HepG2 (cell line): Measurements from ENCODE around the gene GNPNAT1. TPM values are rescaled to one million over a fixed set of nuclear protein-coding genes. Genes with fewer than 3 reads are reported as not detected.

Experiments
- ATAC-seq: fragments of 200-7000 bp; cut with Tn5 transposase; 3 replicates; pipeline ENCODE4 v1.9.1; 2020; ENCODE audit warnings: mild to moderate bottlenecking, moderate library complexity
- BruUV-seq: library from RNA; stranded (reverse); fragments of 400-500 nt; replicated peaks from 2 replicates; lab custom pipeline; 2021; lab: Mats Ljungman, UMichigan
- CTCF ChIA-PET: fragments of 300-600 bp; formaldehyde crosslinking; extraction: SDS; loops from one replicate; lab custom pipeline; 2021; ENCODE audit warnings: low total read pairs, inconsistent platforms, low intra/inter-chr PET ratio; lab: Yijun Ruan, JAX
- POLR2A ChIA-PET: fragments of 350-600 bp; sonication (Branson Sonifier 250); formaldehyde crosslinking; loops from one replicate; lab custom pipeline; 2020; ENCODE audit warnings: antibody characterized with exemption, inconsistent platforms; lab: Yijun Ruan, JAX
- DNase-seq: peaks from one replicate; pipeline ENCODE4 v3.0.0-alpha.2; 2015; ENCODE audit warnings: low spot score
- FAIRE-seq: peaks from 3 replicates; lab custom pipeline; 2011; peaks lifted over from hg19 to GRCh38; lab: Jason Lieb, UNC
- H2AFZ ChIP-seq: one replicate; pipeline ENCODE4 v1.6.1; 2011; ENCODE audit warnings: low read length, inconsistent platforms
- H3K27ac ChIP-seq: fragments of 300-600 bp; 3 replicates; pipeline ENCODE4 v1.8.0; 2011; ENCODE audit warnings: mixed run types, mild to moderate bottlenecking, mixed read lengths, low read length, inconsistent platforms; ENCODE audit not compliant: insufficient read depth; ENCODE audit errors: extremely low read length
- H3K27me3 ChIP-seq, 2 experiments: fragments of 200-600 bp in 1 of 2; 2 replicates in 1 of 2; 3 replicates in 1 of 2; pipeline versions ENCODE4 v1.6.0 to v1.8.0; 2011; ENCODE audit warnings: low read length in 2 of 2, mild to moderate bottlenecking in 2 of 2, moderate library complexity in 2 of 2, inconsistent platforms in 1 of 2; ENCODE audit not compliant: insufficient read depth in 2 of 2, control insufficient read depth in 1 of 2
- H3K36me3 ChIP-seq, 2 experiments: fragments of 200-600 bp in 1 of 2; replicated peaks in 1 of 2; 2 replicates in 1 of 2; 3 replicates in 1 of 2; pipeline versions ENCODE4 v1.5.1 to v1.8.0; 2011; ENCODE audit warnings: low read length in 2 of 2, inconsistent platforms in 1 of 2; ENCODE audit not compliant: insufficient read depth in 2 of 2, control insufficient read depth in 1 of 2
- H3K4me1 ChIP-seq: 2 replicates; pipeline ENCODE4 v1.5.1; 2012; ENCODE audit warnings: low read length, inconsistent platforms; ENCODE audit not compliant: insufficient read depth
- H3K4me2 ChIP-seq: 2 replicates; pipeline ENCODE4 v1.6.0; 2011; ENCODE audit warnings: low read depth, low read length, inconsistent platforms
- H3K4me3 ChIP-seq, 3 experiments: fragments of 200-600 bp in 1 of 3; sonication (generic), shearing (Covaris generic) in 1 of 3; replicated peaks in 1 of 3; 2 replicates each; pipeline ENCODE4 v1.5.1; 2011 to 2016; ENCODE audit warnings: low read length in 3 of 3, inconsistent platforms in 2 of 3, low read depth in 2 of 3, mild to moderate bottlenecking in 2 of 3, control low read depth in 1 of 3, mixed read lengths in 1 of 3; ENCODE audit not compliant: insufficient read depth in 1 of 3
- H3K79me2 ChIP-seq: one replicate; pipeline ENCODE4 v1.6.1; 2011; ENCODE audit warnings: low read length, inconsistent platforms; ENCODE audit not compliant: insufficient read depth
- H3K9ac ChIP-seq: 2 replicates; pipeline ENCODE4 v1.6.0; 2011; ENCODE audit warnings: mild to moderate bottlenecking, low read depth, low read length, inconsistent platforms; ENCODE audit not compliant: insufficient read depth
- H3K9me3 ChIP-seq: 2 replicates; pipeline ENCODE4 v1.5.1; 2012; ENCODE audit warnings: mild to moderate bottlenecking, low read length
- H4K20me1 ChIP-seq: 2 replicates; pipeline ENCODE4 v1.6.0; 2011; ENCODE audit warnings: inconsistent platforms, mild to moderate bottlenecking, low read length, moderate library complexity; ENCODE audit not compliant: insufficient read depth
- ATRX ChIP-seq: sonication (generic); formaldehyde crosslinking; IDR thresholded peaks from 2 replicates; pipeline ENCODE4 v1.4.0; 2020; ENCODE audit warnings: missing genetic modification reagents, borderline replicate concordance
- GLMP ChIP-seq: sonication (generic); formaldehyde crosslinking; IDR thresholded peaks from 2 replicates; pipeline ENCODE4 v1.9.0; 2021; ENCODE audit warnings: missing genetic modification reagents, mild to moderate bottlenecking, borderline replicate concordance
- HES4 ChIP-seq: sonication (generic); formaldehyde crosslinking; IDR thresholded peaks from 2 replicates; pipeline ENCODE4 v1.9.0; 2021; ENCODE audit warnings: mild to moderate bottlenecking, missing genetic modification reagents, borderline replicate concordance
- HNF4A ChIP-seq: sonication (generic); formaldehyde crosslinking; IDR thresholded peaks from 2 replicates; pipeline ENCODE4 v1.4.0; 2020; ENCODE audit warnings: missing genetic modification reagents
- MZF1 ChIP-seq: sonication (generic); formaldehyde crosslinking; IDR thresholded peaks from 2 replicates; pipeline ENCODE4 v1.8.1; 2023; ENCODE audit warnings: mild to moderate bottlenecking, missing genetic modification reagents, borderline replicate concordance
- NCOA1 ChIP-seq: sonication (generic); formaldehyde crosslinking; IDR thresholded peaks from 2 replicates; pipeline ENCODE4 v1.9.0; 2021; ENCODE audit warnings: missing genetic modification reagents
- NFE2L1 ChIP-seq: sonication (generic); formaldehyde crosslinking; IDR thresholded peaks from 2 replicates; pipeline ENCODE4 v1.4.0; 2020; ENCODE audit warnings: missing genetic modification reagents, mild to moderate bottlenecking, borderline replicate concordance
- PBX2 ChIP-seq: IDR thresholded peaks from 2 replicates; pipeline ENCODE4 v1.6.1; 2016; ENCODE audit warnings: control low read depth
- REXO4 ChIP-seq: sonication (generic); formaldehyde crosslinking; IDR thresholded peaks from 2 replicates; pipeline ENCODE4 v1.8.0; 2022; ENCODE audit warnings: missing genetic modification reagents, mild to moderate bottlenecking, borderline replicate concordance
- SOX13 ChIP-seq, 3 experiments: fragments of 450-650 bp in 1 of 3; sonication (generic) in 1 of 3; formaldehyde crosslinking in 1 of 3; IDR thresholded peaks in 2 of 3; conservative IDR thresholded peaks in 1 of 3; 2 replicates each; pipeline versions ENCODE4 v1.5.0 to v1.6.1; 2016 to 2020; ENCODE audit warnings: antibody characterized with exemption in 1 of 3, mild to moderate bottlenecking in 1 of 3, missing compliant biosample characterization in 1 of 3, missing genetic modification reagents in 1 of 3, moderate library complexity in 1 of 3
- TBX2 ChIP-seq: sonication (generic); formaldehyde crosslinking; IDR thresholded peaks from 2 replicates; pipeline ENCODE4 v1.5.0; 2020; ENCODE audit warnings: missing genetic modification reagents, mild to moderate bottlenecking, borderline replicate concordance
- U2AF1 ChIP-seq: fragments of 200-400 bp; formaldehyde crosslinking; optimal IDR thresholded peaks from 2 replicates; pipeline ENCODE3; 2017; ENCODE audit warnings: mild to moderate bottlenecking, low read depth, low read length
- ZFP1 ChIP-seq: IDR thresholded peaks from 2 replicates; pipeline ENCODE4 v1.6.1; 2016
- ZMYM3 ChIP-seq: sonication (generic); formaldehyde crosslinking; IDR thresholded peaks from 2 replicates; pipeline ENCODE4 v1.5.1; 2020; ENCODE audit warnings: mild to moderate bottlenecking, missing genetic modification reagents
- ZNF10 ChIP-seq: sonication (generic); formaldehyde crosslinking; IDR thresholded peaks from 2 replicates; pipeline ENCODE4 v1.4.0; 2020; ENCODE audit warnings: mild to moderate bottlenecking, low read depth, missing genetic modification reagents, borderline replicate concordance
- ZNF326 ChIP-seq: sonication (generic); formaldehyde crosslinking; IDR thresholded peaks from 2 replicates; pipeline ENCODE4 v1.4.0; 2020; ENCODE audit warnings: missing genetic modification reagents, borderline replicate concordance
- ZNF33A ChIP-seq: sonication (generic); formaldehyde crosslinking; IDR thresholded peaks from 2 replicates; pipeline ENCODE4 v1.5.1; 2020; ENCODE audit warnings: missing genetic modification reagents, mild to moderate bottlenecking, moderate library complexity, borderline replicate concordance
- ZNF556 ChIP-seq: sonication (generic); formaldehyde crosslinking; IDR thresholded peaks from 2 replicates; pipeline ENCODE4 v1.4.0; 2020; ENCODE audit warnings: mild to moderate bottlenecking, missing genetic modification reagents, borderline replicate concordance
- ZNF580 ChIP-seq: IDR thresholded peaks from 2 replicates; pipeline ENCODE4 v1.6.1; 2016; ENCODE audit warnings: low read depth, borderline replicate concordance
- WGBS: methylation state at CpG from one replicate; pipeline ENCODE4 v1.1.6; 2017; ENCODE audit warnings: low lambda C conversion rate; 5-methylcytosine and 5-hydroxymethylcytosine counted together
- in situ Hi-C: cut with HindIII; loops from 2 replicates; pipeline ENCODE4 v1.10.0; 2017; ENCODE audit warnings: low pct_unique_long_range_greater_than_20kb; ENCODE audit not compliant: extremely low pct_ligation_motif_present
- intact Hi-C: fragments of 100-400 bp; cut with micrococcal nuclease; formaldehyde crosslinking; loops from one replicate; pipeline ENCODE4 v1.10.0; 2022; ENCODE audit not compliant: unreplicated experiment
- polyA plus RNA-seq, 8 experiments: library from polyadenylated mRNA; depleted of rRNA in 3 of 8; stranded (reverse) in 7 of 8; unstranded in 1 of 8; fragments of >200 nt; fragmentation: Illumina TruSeq in 4 of 8; extraction: Trizol in 4 of 8; gene quantifications; 2 replicates each; pipeline versions ENCODE4 v1.2.1 to v1.2.3, GENCODE V29; 2011 to 2016; ENCODE audit warnings: low read depth in 4 of 8, missing spikeins in 1 of 8, mixed read lengths in 1 of 8; ENCODE audit not compliant: insufficient read depth in 1 of 8
- total RNA-seq, 5 experiments: library from RNA; depleted of rRNA; stranded (reverse); fragments of >200 nt; fragmentation: Illumina TruSeq; extraction: Trizol; gene quantifications; 2 replicates each; pipeline ENCODE4 v1.2.3, GENCODE V29; 2016; ENCODE audit warnings: low read depth in 1 of 5

Gene GNPNAT1
- total and polyA plus RNA-seq, 2 of the 13 experiments (the other 11 are each of a cell fraction or from before 2014, with no cell fraction given), result 38.3 to 54.9 TPM

- TF ChIP-seq SOX13 (IDR thresholded peaks at IDR 0.05), result no peak
- TF ChIP-seq SOX13 (CRISPR knock-in tag; conservative IDR thresholded peaks at IDR 0.05 in 1 of 2, IDR thresholded peaks at IDR 0.05 in 1 of 2), result 0 out of 4 replicates have a peak, but pooled peaks of 1 of the 2 experiments have one; percentile 18
- no peak for TF ChIP-seq ATRX (CRISPR knock-in tag)
- no peak for TF ChIP-seq GLMP (CRISPR knock-in tag)
- TF ChIP-seq ZNF33A (CRISPR knock-in tag), result no peak
- no peak for TF ChIP-seq MZF1 (CRISPR knock-in tag)
- peak; percentile 91; the same call in 1 of the 2 replicates for TF ChIP-seq ZFP1 (CRISPR knock-in tag)
- peak; percentile 68 for TF ChIP-seq HNF4A
- TF ChIP-seq, all 625 proteins: peak for 10
Observed at GRCh38 chr14:52837451-52837850, 46.0 kb upstream of the GNPNAT1 start (continued).

GRCh38 chr14:52836063-52836462 is 44.7 kb upstream of the GNPNAT1 start:
- H3K4me3 ChIP-seq, result no peak overlapping the region
- H4K20me1 ChIP-seq, result no peaks in the 10 kb centered on the region
- ChIA-PET POLR2A (no interaction called here), CTCF (no interaction called here)
- H3K27ac ChIP-seq, result no peak overlapping the region
- no peaks in the 10 kb centered on the region for H3K9me3 ChIP-seq
- DNase-seq (no peak), ATAC-seq (no peak), FAIRE-seq (no peak)
- no TSS peak for BruUV-seq
- H3K36me3 ChIP-seq, result no peaks in the 10 kb centered on the region
- in situ Hi-C loops (no loop called here), intact Hi-C loops (no loop called here)
- H3K4me1 ChIP-seq, result peaks cover 33% of the 10 kb centered on the region
- no peak overlapping the region for H3K9ac ChIP-seq
- no peak overlapping the region for H3K4me2 ChIP-seq
- 81% methylated on average over 9 of the region's 9 CpGs for WGBS
- H3K79me2 ChIP-seq, result no peaks in the 10 kb centered on the region
- H3K27me3 ChIP-seq, result no peaks in the 10 kb centered on the region
- no peak overlapping the region for H2AFZ ChIP-seq
- TF ChIP-seq ZNF326 (CRISPR knock-in tag), result no peak
- TF ChIP-seq ZNF10 (CRISPR knock-in tag), result no peak
- TF ChIP-seq TBX2, result no peak
- TF ChIP-seq HES4 (CRISPR knock-in tag), result no peak
- TF ChIP-seq U2AF1, result no peak
- TF ChIP-seq ZNF556 (CRISPR knock-in tag), result no peak
- no peak for TF ChIP-seq PBX2
- no peak for TF ChIP-seq NFE2L1 (CRISPR knock-in tag)
- no peak for TF ChIP-seq ZNF580 (CRISPR knock-in tag)
- TF ChIP-seq REXO4, result no peak
- no peak for TF ChIP-seq ZMYM3 (CRISPR knock-in tag)
- TF ChIP-seq NCOA1 (CRISPR knock-in tag), result no peak
